ENCODE data around the gene SARDH. TPM values are rescaled to one million over a fixed set of nuclear protein-coding genes. Genes with fewer than 3 reads are reported as not detected.

Gene SARDH
- total RNA-seq, 4 donors from 2014 or later: 0.47 to 5.0 (median 0.95) TPM

DNA sequence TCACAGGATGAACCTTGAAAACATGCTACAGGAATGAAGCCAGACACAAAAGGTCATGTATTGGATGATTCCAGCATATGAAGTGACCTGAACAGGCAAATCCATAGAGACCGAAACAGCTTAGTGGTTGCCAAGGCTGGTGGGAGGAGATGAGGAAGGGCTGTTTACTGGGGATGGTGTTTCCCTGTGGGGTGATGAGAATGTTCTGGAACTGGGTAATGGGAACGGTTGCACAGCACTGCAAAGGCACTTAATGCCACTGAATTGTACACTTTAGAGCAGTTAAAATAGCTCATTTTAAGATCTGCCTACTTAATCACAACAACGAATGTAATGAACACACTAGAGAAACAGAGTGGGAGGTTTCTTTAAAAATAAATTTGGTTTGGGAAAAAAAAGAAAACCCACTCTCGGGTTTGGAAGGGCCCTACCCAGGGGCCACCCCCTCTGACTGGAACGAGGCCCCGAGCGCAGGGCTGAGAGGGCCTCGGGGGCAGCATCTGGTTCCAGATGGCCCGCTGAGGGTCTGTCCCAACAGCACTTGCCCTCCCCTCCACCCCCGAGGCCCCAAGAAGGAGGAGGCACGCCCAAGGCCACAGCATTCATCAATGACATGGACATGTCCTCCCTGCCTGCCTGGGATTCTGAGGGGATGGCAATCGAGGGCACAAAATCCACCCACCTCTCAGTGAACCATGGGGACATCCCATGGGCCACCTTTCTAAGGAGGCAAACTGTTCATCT is 31.7 kb downstream of the SARDH start:
- H3K36me3 ChIP-seq: no peaks in the 10 kb centered on the region
- no peaks in the 10 kb centered on the region for H3K9me3 ChIP-seq
- H3K27me3 ChIP-seq: no peaks in the 10 kb centered on the region
- DNase-seq: no peak
- H3K27ac ChIP-seq: peak overlapping the region in 1 of 4 donors; percentile 8
- TF ChIP-seq POLR2A (IDR thresholded peaks at IDR 0.05) (no peak), CTCF (IDR thresholded peaks at IDR 0.05) (no peak)
- no peak overlapping the region for H3K4me3 ChIP-seq
- H3K4me1 ChIP-seq: peaks cover 0 to 13% (median 8%) of the 10 kb centered on the region in 4 donors

- no peak overlapping the region for H3K27ac ChIP-seq
- H3K4me1 ChIP-seq: peaks cover 0 to 17% (median 9%) of the 10 kb centered on the region in 4 donors
- H3K36me3 ChIP-seq: no peaks in the 10 kb centered on the region
- no peak for DNase-seq
- H3K9me3 ChIP-seq: no peaks in the 10 kb centered on the region
- no peak for TF ChIP-seq CTCF (IDR thresholded peaks at IDR 0.05)
- no peak for TF ChIP-seq POLR2A (IDR thresholded peaks at IDR 0.05)
- H3K4me3 ChIP-seq: no peak overlapping the region
- no peaks in the 10 kb centered on the region for H3K27me3 ChIP-seq
These were observed 32.6 kb downstream of the SARDH start for GRCh38 chr9:133705576-133705975.

GRCh38 chr9:133704711-133705181 is 33.4 kb downstream of the SARDH start:
- Histone ChIP-seq H3K4me1 (peaks cover 0 to 17% (median 9%) of the 10 kb centered on the region in 4 donors), H3K9me3 (no peaks in the 10 kb centered on the region), H3K4me3 (no peak overlapping the region), H3K36me3 (no peaks in the 10 kb centered on the region), H3K27me3 (no peaks in the 10 kb centered on the region), H3K27ac (no peak overlapping the region)
- no peak for TF ChIP-seq CTCF (IDR thresholded peaks at IDR 0.05)
- no peak for TF ChIP-seq POLR2A (IDR thresholded peaks at IDR 0.05)
- DNase-seq: no peak

DNA sequence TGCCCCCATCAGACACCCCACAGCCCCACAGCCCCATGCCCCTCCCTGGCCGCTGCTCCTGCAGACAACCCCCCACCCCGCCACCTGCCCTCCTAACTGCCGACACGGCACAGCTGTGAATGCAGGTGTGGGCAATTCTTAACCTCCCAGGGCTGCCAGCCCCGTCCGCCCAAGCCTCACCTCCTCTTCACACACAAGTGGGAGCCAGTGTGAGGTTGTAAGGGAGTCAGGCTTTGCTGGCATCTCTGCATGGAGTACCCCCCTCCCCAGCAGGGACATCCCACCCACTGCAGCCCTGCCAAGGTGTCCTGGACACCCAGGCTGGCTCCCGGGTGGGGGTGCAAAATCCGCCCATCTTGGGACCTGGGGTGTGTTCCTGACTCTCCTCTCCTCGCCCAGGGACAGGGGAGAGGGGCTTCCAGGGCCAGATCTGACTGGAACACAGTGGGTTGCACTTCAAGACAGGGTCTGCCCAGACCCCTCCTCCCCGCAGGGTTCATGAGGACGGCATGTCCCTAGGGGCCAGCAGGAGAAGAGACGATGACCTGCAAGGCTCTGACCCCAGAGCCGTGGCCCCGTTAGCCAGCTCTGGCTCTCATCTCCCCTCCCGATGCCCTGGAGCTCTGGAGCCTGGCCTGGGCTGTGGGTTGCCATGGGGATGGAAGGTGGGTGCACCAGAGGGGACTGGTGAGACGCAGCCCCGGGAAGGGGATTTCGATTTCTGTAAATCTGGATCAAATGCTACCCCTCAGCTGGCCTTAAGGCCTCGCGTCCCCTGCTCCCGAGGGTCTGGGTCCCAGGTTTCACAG is 34.4 kb downstream of the SARDH start:
- Histone ChIP-seq H3K36me3 (no peaks in the 10 kb centered on the region), H3K27ac (peak overlapping the region in 2 of 4 donors; percentile 67 to 81), H3K4me1 (peaks cover 0 to 17% (median 9%) of the 10 kb centered on the region in 4 donors), H3K27me3 (no peaks in the 10 kb centered on the region), H3K9me3 (no peaks in the 10 kb centered on the region), H3K4me3 (no peak overlapping the region)
- DNase-seq: peak in 2 of 3 donors; percentile 26 to 38
- TF ChIP-seq POLR2A (IDR thresholded peaks at IDR 0.05): no peak
- no peak for TF ChIP-seq CTCF (IDR thresholded peaks at IDR 0.05)

GRCh38 chr9:133702798-133703590 is 35.2 kb downstream of the SARDH start:
- H3K27me3 ChIP-seq: no peaks in the 10 kb centered on the region
- TF ChIP-seq CTCF (IDR thresholded peaks at IDR 0.05): no peak
- TF ChIP-seq POLR2A (IDR thresholded peaks at IDR 0.05): no peak
- peak overlapping the region; percentile 7 to 42 (median 31) for H3K4me3 ChIP-seq
- H3K9me3 ChIP-seq: no peaks in the 10 kb centered on the region
- H3K36me3 ChIP-seq: no peaks in the 10 kb centered on the region
- H3K4me1 ChIP-seq: peaks cover 0 to 17% (median 9%) of the 10 kb centered on the region in 4 donors
- DNase-seq: peak in 1 of 3 donors; percentile 39
- H3K27ac ChIP-seq: peak overlapping the region in 3 of 4 donors; percentile 13 to 81 (median 67)
